ENCODE measurements around the gene AVEN.

The AVEN gene

DNA sequence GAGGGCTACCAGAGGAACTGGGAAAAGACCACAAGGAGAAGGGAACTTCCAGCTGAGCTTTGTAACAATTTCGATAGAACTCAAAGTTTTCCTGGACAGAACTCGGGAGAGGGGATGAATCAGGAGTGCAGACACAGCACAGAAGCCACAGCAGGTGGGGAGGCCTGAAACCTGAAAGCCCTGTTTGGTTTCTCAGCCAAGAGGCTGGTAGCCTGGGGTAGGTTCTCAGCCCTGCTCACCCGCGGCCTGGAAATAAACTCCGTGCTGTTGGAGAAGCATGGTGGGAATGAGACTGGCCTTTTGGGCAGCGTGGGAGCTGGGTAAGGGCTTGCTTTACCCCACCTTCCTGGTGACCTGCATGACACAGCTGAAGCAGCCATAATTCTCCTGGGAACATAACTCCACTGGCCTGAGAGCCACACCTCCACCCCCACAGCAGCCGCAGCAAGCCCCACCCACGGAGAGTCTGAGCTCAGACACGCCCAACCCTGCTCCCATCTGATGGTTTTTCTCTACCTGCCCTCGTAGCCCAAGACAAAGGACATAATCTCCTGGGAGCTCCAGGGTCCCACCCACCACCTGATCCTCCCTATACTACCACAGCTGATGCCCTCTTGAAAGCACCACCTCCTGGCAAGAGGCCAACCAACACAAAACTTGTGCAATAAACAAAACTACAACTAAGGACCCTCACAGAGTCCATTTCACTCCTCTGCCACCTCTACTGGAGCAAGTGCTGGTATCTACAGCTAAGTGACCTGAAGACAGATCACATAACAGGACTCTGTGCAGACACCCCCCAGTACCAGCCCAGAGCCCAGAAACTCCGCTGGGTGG lies 123.2 kb downstream of the AVEN start:
- DNase-seq = peak; percentile 28

GRCh38 chr15:33913459-33913858 lies 125.5 kb downstream of the AVEN start:
- DNase-seq = no peak

GRCh38 chr15:33912326-33912725 lies 126.7 kb downstream of the AVEN start:
- no peak for DNase-seq

- DNase-seq = no peak
These were observed 128.3 kb downstream of the AVEN start for GRCh38 chr15:33910741-33911140.

DNA sequence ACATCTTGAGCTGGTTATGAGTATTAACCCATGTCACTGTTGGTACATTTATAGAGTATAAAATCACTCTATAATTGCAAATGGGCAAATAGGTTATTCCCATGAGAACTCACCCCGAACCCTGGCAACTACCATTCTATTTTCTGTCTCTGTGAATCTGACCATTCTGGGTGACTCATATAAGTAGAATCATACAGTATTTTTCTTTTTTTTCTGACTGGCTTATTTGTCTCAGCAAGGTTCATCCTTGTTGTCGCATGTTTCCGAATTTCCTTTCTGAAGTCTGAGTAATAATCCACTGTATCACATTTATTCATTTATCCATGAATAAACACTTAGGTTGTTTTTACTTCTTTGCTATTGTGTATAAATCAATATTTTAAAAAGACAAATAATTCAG lies 130.6 kb downstream of the AVEN start:
- no peak for DNase-seq

GRCh38 chr15:33907326-33907725 lies 131.7 kb downstream of the AVEN start:
- no peak for DNase-seq

DNA sequence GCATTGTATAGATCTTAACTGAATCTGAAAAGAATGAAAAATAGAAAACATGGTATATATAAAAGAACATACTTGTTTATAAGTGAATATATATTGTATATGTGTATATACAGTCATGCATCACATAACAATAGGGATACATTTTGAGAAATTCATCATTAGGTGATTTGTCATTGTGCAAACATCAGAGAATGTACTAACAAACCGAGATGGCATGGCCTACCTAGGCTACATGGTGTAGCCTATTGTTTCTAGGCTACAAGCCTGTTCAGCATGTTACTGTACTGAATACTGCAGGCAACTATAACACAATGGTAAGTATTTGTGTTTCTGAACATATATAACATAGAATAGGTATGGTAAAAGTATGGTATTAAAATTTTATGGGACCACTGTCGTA lies 135.3 kb downstream of the AVEN start:
- DNase-seq = no peak

- no peak for DNase-seq
These were observed 137.0 kb downstream of the AVEN start for GRCh38 chr15:33902043-33902442.

- DNase-seq = no peak
These were observed 144.8 kb downstream of the AVEN start for GRCh38 chr15:33894193-33894592.

- no peak for DNase-seq
These were observed 150.8 kb downstream of the AVEN start for GRCh38 chr15:33888176-33888575.

DNA sequence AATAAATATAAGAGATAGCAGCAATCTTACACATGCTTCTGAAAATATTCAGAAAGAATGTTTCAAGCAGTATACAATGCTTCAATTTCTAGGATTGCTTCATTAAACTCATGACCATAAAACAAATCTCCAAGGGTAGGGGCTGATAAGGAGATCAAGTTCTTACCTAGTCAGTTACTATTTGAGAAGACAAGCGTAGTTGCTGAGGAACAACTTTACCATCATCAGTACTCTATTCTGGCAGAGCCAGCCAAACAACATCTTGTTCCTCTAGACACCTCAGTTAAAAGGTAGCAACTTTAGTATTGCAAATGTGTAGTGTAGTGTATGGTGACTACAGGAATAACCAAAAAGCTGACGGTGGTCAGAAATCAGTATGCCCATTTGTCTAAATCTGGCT lies 156.1 kb downstream of the AVEN start:
- no peak for DNase-seq

GRCh38 chr15:33874156-33874555 lies 164.8 kb downstream of the AVEN start:
- no peak for DNase-seq

GRCh38 chr15:33872416-33873106 lies 166.4 kb downstream of the AVEN start:
- no peak for DNase-seq

DNA sequence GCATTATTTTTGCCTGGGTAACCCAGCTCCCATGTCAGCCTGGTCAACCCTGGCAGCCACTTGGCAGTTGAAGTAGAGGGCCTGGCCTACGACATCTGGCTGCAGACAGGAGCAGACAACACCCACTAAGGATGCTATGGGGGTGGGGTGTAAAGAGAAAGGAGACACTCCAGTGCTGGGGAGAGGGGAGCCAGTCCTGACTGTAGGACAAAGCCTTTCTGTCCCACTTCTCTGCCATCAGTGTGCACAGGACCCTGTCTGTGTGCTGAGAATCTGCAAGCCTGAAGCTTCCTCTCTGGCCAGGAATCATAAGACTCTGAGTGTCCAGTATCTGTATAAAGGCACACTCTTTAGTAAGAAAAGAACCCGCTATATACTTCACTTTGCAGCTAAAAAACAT lies 167.0 kb downstream of the AVEN start:
- no peak for DNase-seq

GRCh38 chr15:33866101-33866737 lies 172.8 kb downstream of the AVEN start:
- DNase-seq = no peak

DNA sequence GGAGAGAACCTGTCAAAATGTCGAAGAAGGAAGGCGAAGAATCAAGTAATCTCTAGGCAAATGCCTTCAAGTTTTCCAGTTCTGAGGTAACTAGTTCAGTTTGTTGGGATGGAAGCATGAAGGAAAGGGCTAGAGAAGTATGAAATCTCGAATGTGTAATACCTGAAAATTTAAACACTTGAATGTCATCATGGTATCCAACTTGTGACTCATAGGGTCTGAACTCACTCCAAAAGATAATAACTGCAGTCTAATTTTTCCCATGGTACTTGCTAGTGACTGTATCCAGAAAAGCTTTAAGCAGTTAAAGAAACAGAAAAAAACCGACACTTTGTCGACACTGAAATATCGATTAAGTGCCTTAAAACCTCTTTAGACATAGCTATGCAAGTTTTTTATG lies 173.6 kb downstream of the AVEN start:
- no peak for DNase-seq

DNA sequence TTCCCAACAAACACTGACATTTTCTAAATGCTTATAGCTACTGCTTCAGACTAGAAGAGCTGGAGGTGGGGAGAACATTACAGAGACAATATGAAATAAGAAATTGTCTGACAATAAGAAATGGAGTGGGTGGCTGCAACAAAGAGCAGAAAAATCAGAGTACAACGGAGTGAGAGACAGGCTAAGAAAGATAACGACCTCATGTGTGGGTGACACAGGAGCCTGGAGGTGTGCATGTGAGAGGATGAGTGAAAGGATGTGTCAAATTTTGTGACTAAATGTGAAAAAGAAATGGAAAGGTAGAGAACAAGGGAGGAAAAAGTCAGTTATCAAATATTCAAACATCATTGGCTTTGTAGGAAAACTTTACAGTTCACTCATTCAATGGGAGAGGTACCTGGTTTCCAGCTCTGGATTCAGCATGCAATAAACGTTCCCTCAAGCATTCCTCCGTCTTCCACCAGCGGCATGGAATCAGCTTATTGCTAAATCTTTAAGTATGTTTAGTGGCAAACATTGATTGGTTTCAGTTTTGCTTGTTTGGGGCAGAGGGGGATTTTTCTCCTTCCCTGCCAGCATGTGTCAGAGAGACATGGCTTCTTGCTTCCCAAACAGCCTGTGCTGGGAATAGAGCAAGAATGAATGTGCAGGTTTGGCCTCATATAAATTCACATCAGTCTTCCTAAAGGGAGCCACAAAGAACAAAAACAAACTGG lies 174.5 kb downstream of the AVEN start:
- no peak for DNase-seq

DNA sequence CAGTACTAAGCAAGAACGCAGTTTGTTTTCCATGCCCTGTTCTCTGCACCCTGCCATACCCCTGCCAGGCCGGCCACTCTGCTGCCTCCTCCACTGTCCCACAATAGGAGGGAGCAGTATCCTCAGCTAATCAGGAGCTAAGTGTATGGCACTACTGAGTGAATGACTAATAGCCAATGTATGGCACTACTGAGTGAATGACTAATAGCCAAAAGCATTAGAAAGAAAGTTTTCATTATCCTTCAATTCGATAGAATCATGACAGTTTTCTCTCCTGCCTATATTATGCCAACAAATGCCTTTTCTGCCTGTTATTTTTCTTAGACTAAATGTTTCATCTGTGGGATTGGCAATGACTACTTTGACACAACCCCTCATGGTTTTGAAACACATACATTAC lies 178.2 kb downstream of the AVEN start:
- DNase-seq = no peak

GRCh38 chr15:33859992-33860545 lies 178.9 kb downstream of the AVEN start:
- DNase-seq = no peak

- no peak for DNase-seq
These were observed 180.2 kb downstream of the AVEN start for GRCh38 chr15:33858836-33859235.

- DNase-seq = no peak
These were observed 181.3 kb downstream of the AVEN start for GRCh38 chr15:33857726-33858125.

- DNase-seq = no peak
These were observed 186.4 kb downstream of the AVEN start for GRCh38 chr15:33852570-33852969.

- DNase-seq = no peak
These were observed 186.9 kb downstream of the AVEN start for GRCh38 chr15:33852094-33852493.

Data from right kidney (tissue), 1 donor.